Measurements from ENCODE around the gene PIN4. TPM values are rescaled to one million over a fixed set of nuclear protein-coding genes. Genes with fewer than 3 reads are reported as not detected.

The PIN4 gene
- polyA plus RNA-seq: 40.7 and 49.3 TPM in 2 replicates
- 20.7 and 26.2 TPM in 2 replicates for polyA minus RNA-seq

DNA sequence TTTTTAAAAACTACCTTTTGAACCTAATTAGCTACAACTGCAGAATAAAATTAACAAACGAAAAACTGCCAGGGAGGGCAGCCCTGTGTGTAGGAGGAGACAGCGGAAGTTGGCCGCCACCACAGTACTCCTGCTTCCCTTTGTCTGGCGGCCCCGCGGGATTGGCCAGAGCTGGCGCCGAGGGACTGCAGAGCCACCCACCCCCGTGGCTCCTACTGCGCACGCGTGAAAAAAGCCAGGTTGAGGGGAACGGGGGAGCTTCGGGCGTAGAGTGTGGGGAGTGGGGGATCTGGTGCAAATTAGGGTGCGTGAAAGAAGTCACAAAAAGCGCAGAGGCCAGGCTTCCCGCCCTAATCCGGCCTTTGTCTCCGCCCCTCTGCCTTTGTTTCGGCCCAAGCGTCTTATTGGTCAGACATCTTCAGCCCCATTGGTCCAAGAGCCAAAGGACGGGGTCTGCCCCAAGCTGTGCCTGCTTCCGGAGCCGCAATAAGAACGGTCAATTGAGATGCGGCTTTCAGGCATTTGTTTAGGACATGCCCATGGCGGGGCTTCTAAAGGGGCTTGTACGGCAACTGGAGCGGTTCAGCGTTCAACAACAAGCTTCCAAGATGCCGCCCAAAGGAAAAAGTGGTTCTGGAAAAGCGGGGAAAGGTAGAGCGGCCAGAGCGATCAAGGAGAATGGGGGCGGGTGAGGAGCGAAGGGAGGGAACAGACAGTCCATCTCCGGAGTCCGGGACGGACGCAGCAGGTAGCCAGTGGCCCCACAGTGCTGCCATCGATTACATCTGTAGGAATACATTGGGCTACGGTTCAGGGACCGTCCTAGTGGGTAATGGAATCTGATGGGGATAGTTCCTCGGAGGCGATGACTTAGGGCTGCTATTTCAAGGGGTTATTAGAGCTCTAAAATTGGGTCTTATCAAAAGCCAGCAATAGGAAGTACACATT, at the start of gene PIN4:
Gene PIN4, plus strand, starts transcription at position 580 of the 948 bp plus-strand sequence. Its CDS starts 29 bp downstream, at position 609.
- H3F3A ChIP-seq (ENCODE audit: insufficient read depth, low read length, poor library complexity, severe bottlenecking): no peaks in the 10 kb centered on the region
- no peaks in the 10 kb centered on the region for H3K36me3 ChIP-seq (ENCODE audit: insufficient read depth, low read length)
- H3K4me3 ChIP-seq (ENCODE audit: low read length): peak within 1 kb of the TSS; percentile 80
- no peak within 1 kb of the TSS for H2AFZ ChIP-seq (ENCODE audit: low read depth, low read length)
- H3K9ac ChIP-seq (ENCODE audit: low read length): peak within 1 kb of the TSS; percentile 82
- H4K20me1 ChIP-seq (ENCODE audit: insufficient read depth): no peaks in the 10 kb centered on the region
- peak within 1 kb of the TSS; percentile 93 for H3K27ac ChIP-seq (ENCODE audit: low read length)
- H3K4me2 ChIP-seq (ENCODE audit: low read length): peak within 1 kb of the TSS; percentile 65
- TF ChIP-seq TAF1 (IDR thresholded peaks at IDR 0.05; ENCODE audit: low read depth) (peak; percentile 65), RAD21 (conservative IDR thresholded peaks at IDR 0.05) (peak; percentile 41), CTCF (IDR thresholded peaks at IDR 0.05; ENCODE audit: poor library complexity, severe bottlenecking) (no peak), POLR2AphosphoS5 (IDR thresholded peaks at IDR 0.05) (peak; percentile 80), EZH2 (IDR thresholded peaks at IDR 0.05; ENCODE audit: borderline replicate concordance, insufficient read depth, low read length, poor library complexity, severe bottlenecking) (no peak), EP300 (conservative IDR thresholded peaks at IDR 0.05; ENCODE audit: poor library complexity, severe bottlenecking) (peak; percentile 36), MXI1 (conservative IDR thresholded peaks at IDR 0.05; ENCODE audit: poor library complexity, severe bottlenecking) (peak; percentile 59), SMC3 (conservative IDR thresholded peaks at IDR 0.05; ENCODE audit: poor library complexity) (peak; percentile 50)
- TF ChIP-seq, protein P1, sequence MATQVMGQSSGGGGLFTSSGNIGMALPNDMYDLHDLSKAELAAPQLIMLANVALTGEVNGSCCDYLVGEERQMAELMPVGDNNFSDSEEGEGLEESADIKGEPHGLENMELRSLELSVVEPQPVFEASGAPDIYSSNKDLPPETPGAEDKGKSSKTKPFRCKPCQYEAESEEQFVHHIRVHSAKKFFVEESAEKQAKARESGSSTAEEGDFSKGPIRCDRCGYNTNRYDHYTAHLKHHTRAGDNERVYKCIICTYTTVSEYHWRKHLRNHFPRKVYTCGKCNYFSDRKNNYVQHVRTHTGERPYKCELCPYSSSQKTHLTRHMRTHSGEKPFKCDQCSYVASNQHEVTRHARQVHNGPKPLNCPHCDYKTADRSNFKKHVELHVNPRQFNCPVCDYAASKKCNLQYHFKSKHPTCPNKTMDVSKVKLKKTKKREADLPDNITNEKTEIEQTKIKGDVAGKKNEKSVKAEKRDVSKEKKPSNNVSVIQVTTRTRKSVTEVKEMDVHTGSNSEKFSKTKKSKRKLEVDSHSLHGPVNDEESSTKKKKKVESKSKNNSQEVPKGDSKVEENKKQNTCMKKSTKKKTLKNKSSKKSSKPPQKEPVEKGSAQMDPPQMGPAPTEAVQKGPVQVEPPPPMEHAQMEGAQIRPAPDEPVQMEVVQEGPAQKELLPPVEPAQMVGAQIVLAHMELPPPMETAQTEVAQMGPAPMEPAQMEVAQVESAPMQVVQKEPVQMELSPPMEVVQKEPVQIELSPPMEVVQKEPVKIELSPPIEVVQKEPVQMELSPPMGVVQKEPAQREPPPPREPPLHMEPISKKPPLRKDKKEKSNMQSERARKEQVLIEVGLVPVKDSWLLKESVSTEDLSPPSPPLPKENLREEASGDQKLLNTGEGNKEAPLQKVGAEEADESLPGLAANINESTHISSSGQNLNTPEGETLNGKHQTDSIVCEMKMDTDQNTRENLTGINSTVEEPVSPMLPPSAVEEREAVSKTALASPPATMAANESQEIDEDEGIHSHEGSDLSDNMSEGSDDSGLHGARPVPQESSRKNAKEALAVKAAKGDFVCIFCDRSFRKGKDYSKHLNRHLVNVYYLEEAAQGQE (IDR thresholded peaks at IDR 0.05; ENCODE audit: borderline replicate concordance): peak; percentile 68
- H3K9me2 ChIP-seq (ENCODE audit: insufficient read depth, low read length): no peaks in the 10 kb centered on the region
- H3K27me3 ChIP-seq (ENCODE audit: insufficient read depth, low read depth, low read length): no peaks in the 10 kb centered on the region
- no peaks in the 10 kb centered on the region for H3K9me3 ChIP-seq (ENCODE audit: low read length)
- no peaks in the 10 kb centered on the region for H3K79me2 ChIP-seq (replicated peaks; ENCODE audit: insufficient read depth, low read length)

- TF ChIP-seq TAF1 (IDR thresholded peaks at IDR 0.05; ENCODE audit: low read depth) (peak; percentile 16), CTCF (IDR thresholded peaks at IDR 0.05; ENCODE audit: poor library complexity, severe bottlenecking) (no peak)
- H3K9ac ChIP-seq (ENCODE audit: low read length): peak overlapping the region; percentile 66
Observed at GRCh38 chrX:72132456-72132855, 49.1 kb upstream of the PIN4 start.

More at GRCh38 chrX:72132456-72132855, 49.1 kb upstream of the PIN4 start:
- no peaks in the 10 kb centered on the region for H3K36me3 ChIP-seq (ENCODE audit: insufficient read depth, low read length)
- peak overlapping the region; percentile 69 for H3K4me3 ChIP-seq (ENCODE audit: low read length)
- no peaks in the 10 kb centered on the region for H3K9me2 ChIP-seq (ENCODE audit: insufficient read depth, low read length)
- no peaks in the 10 kb centered on the region for H3F3A ChIP-seq (ENCODE audit: insufficient read depth, low read length, poor library complexity, severe bottlenecking)
- peak overlapping the region; percentile 88 for H3K27ac ChIP-seq (ENCODE audit: low read length)
- peak overlapping the region; percentile 4 for H2AFZ ChIP-seq (ENCODE audit: low read depth, low read length)
- H3K4me2 ChIP-seq (ENCODE audit: low read length): no peak overlapping the region
- no peaks in the 10 kb centered on the region for H3K79me2 ChIP-seq (replicated peaks; ENCODE audit: insufficient read depth, low read length)
- no peaks in the 10 kb centered on the region for H4K20me1 ChIP-seq (ENCODE audit: insufficient read depth)
- H3K9me3 ChIP-seq (ENCODE audit: low read length): no peaks in the 10 kb centered on the region
- H3K27me3 ChIP-seq (ENCODE audit: insufficient read depth, low read depth, low read length): no peaks in the 10 kb centered on the region
